A673 (cell line): ENCODE data around the gene HHIPL2.
"Not testable (repeated sequence)": the region's sequence is repeated elsewhere in the genome, so short reads cannot be mapped to it uniquely, and the experiment has no call there.

Experiments used
- EZH2 ChIP-seq: fragments of 200-600 bp; sonication (generic); IDR thresholded peaks from 2 replicates; pipeline ENCODE4 v1.6.1; 2017; ENCODE audit warnings: borderline replicate concordance, low read depth, mild to moderate bottlenecking, mixed read lengths, antibody characterized with exemption, low read length; ENCODE audit not compliant: poor library complexity, severe bottlenecking
- TF ChIP-seq, protein P1 (sequence below): fragments of 300-800, 200-600 bp; sonication (generic); conservative IDR thresholded peaks from 2 replicates; pipeline ENCODE4 v1.5.1; 2017; ENCODE audit warnings: low read depth, mild to moderate bottlenecking, antibody characterized with exemption, low read length, moderate library complexity, mixed read lengths

- TF ChIP-seq, protein P1, sequence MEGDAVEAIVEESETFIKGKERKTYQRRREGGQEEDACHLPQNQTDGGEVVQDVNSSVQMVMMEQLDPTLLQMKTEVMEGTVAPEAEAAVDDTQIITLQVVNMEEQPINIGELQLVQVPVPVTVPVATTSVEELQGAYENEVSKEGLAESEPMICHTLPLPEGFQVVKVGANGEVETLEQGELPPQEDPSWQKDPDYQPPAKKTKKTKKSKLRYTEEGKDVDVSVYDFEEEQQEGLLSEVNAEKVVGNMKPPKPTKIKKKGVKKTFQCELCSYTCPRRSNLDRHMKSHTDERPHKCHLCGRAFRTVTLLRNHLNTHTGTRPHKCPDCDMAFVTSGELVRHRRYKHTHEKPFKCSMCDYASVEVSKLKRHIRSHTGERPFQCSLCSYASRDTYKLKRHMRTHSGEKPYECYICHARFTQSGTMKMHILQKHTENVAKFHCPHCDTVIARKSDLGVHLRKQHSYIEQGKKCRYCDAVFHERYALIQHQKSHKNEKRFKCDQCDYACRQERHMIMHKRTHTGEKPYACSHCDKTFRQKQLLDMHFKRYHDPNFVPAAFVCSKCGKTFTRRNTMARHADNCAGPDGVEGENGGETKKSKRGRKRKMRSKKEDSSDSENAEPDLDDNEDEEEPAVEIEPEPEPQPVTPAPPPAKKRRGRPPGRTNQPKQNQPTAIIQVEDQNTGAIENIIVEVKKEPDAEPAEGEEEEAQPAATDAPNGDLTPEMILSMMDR: not testable (repeated sequence)
- not testable (repeated sequence) for TF ChIP-seq EZH2
These were observed 68.3 kb downstream of the HHIPL2 start for GRCh38 chr1:222479567-222479966.
